A549 (cell line): ENCODE measurements around the gene HDX. TPM values are rescaled to one million over a fixed set of nuclear protein-coding genes. Genes with fewer than 3 reads are reported as not detected.

Source experiments
- ATAC-seq, 2 experiments: fragments of 200-7000 bp in 1 of 2; fragments of >200 bp in 1 of 2; cut with Nextera tagmentation in 1 of 2; cut with Tn5 transposase in 1 of 2; 3 replicates each; pipeline versions ENCODE4 v1.8.0 to v1.9.1; 2018 to 2020; ENCODE audit warnings: mild to moderate bottlenecking in 1 of 2, moderate library complexity in 1 of 2
- CTCF ChIA-PET: fragments of 300-600 bp; sonication (Branson Sonifier 250); formaldehyde crosslinking; extraction: SDS; loops from one replicate; lab custom pipeline; 2021; ENCODE audit warnings: antibody characterized with exemption, inconsistent platforms; lab: Yijun Ruan, JAX
- POLR2A ChIA-PET: fragments of 350-600 bp; formaldehyde crosslinking; extraction: SDS; loops from one replicate; lab custom pipeline; 2021; ENCODE audit warnings: antibody characterized with exemption, inconsistent platforms; lab: Yijun Ruan, JAX
- DNase-seq, 2 experiments: peaks; one replicate each; pipeline versions ENCODE4 v3.0.0 to v3.0.0-alpha.2; 2011 to 2016; ENCODE audit warnings: low read depth in 1 of 2, low spot score in 1 of 2
- FAIRE-seq: peaks from 2 replicates; lab custom pipeline; 2011; peaks lifted over from hg19 to GRCh38; lab: Jason Lieb, UNC
- H3K27ac ChIP-seq, 2 experiments: fragments of >200 bp; sonication (Bioruptor Twin); formaldehyde crosslinking; 3 replicates each; pipeline ENCODE4 v1.5.1; 2016 to 2017
- H3K4me1 ChIP-seq: fragments of >200 bp; sonication (Bioruptor Twin); formaldehyde crosslinking; 3 replicates; pipeline ENCODE4 v1.6.1; 2016
- H3K4me2 ChIP-seq: fragments of >200 bp; sonication (Bioruptor Twin); formaldehyde crosslinking; 3 replicates; pipeline ENCODE4 v1.6.1; 2016
- H3K4me3 ChIP-seq: fragments of >200 bp; sonication (Bioruptor Twin); formaldehyde crosslinking; 3 replicates; pipeline ENCODE4 v1.5.1; 2016
- H3K9me3 ChIP-seq: fragments of >200 bp; sonication (Bioruptor Twin); formaldehyde crosslinking; 3 replicates; pipeline ENCODE4 v1.6.1; 2016
- CBX2 ChIP-seq: fragments of 200-600 bp; sonication (generic); IDR thresholded peaks from 2 replicates; pipeline ENCODE4 v1.6.1; 2016; ENCODE audit warnings: low read depth, mild to moderate bottlenecking, borderline replicate concordance
- CBX8 ChIP-seq: fragments of 200-600 bp; sonication (generic); IDR thresholded peaks from 2 replicates; pipeline ENCODE4 v1.6.1; 2016
- EHF ChIP-seq: fragments of 250-450 bp; sonication (Bioruptor Pico); IDR thresholded peaks from 2 replicates; pipeline ENCODE4 v1.5.0; 2020; ENCODE audit warnings: mild to moderate bottlenecking
- EP300 ChIP-seq, 2 experiments: fragments of >200 bp; sonication (Bioruptor Twin); formaldehyde crosslinking; IDR thresholded peaks; 2 replicates in 1 of 2; 3 replicates in 1 of 2; pipeline ENCODE4 v1.6.1; 2016 to 2017
- ESRRA ChIP-seq: fragments of 150-350 bp; IDR thresholded peaks from 2 replicates; pipeline ENCODE4 v1.6.1; 2014; ENCODE audit warnings: mild to moderate bottlenecking, low read length, borderline replicate concordance
- GATA3 ChIP-seq: IDR thresholded peaks from 2 replicates; pipeline ENCODE4 v1.6.1; 2012; ENCODE audit warnings: borderline replicate concordance
- HDAC2 ChIP-seq: fragments of 200-600 bp; sonication (generic); IDR thresholded peaks from 2 replicates; pipeline ENCODE4 v1.6.1; 2016
- HEYL ChIP-seq: fragments of 250-450 bp; sonication (Bioruptor Pico); IDR thresholded peaks from 2 replicates; pipeline ENCODE4 v1.8.0; 2021; ENCODE audit warnings: mild to moderate bottlenecking, moderate library complexity
- HOXA7 ChIP-seq: fragments of 250-450 bp; sonication (Bioruptor Pico); IDR thresholded peaks from 2 replicates; pipeline ENCODE4 v1.5.0; 2020; ENCODE audit warnings: mild to moderate bottlenecking, moderate library complexity
- HOXB13 ChIP-seq: fragments of 250-450 bp; sonication (Bioruptor Pico); IDR thresholded peaks from 2 replicates; pipeline ENCODE4 v1.5.0; 2020; ENCODE audit warnings: low read depth, mild to moderate bottlenecking, moderate library complexity
- MAZ ChIP-seq: fragments of 150-350 bp; IDR thresholded peaks from 2 replicates; pipeline ENCODE4 v1.6.1; 2014; ENCODE audit warnings: antibody characterized with exemption, low read depth, low read length, borderline replicate concordance
- MYC ChIP-seq: IDR thresholded peaks from 2 replicates; pipeline ENCODE4 v1.6.1; 2012; ENCODE audit warnings: mild to moderate bottlenecking, inconsistent platforms, low read length, improper control_type of control experiment, borderline replicate concordance
- NFE2L2 ChIP-seq: fragments of 150-350 bp; conservative IDR thresholded peaks from 2 replicates; pipeline ENCODE4 v1.6.1; 2014; ENCODE audit warnings: low read length
- PHF8 ChIP-seq: fragments of 200-600 bp; sonication (generic); IDR thresholded peaks from 2 replicates; pipeline ENCODE4 v1.6.1; 2016; ENCODE audit warnings: low read depth, mild to moderate bottlenecking, antibody characterized with exemption, moderate library complexity, borderline replicate concordance
- POLR2A ChIP-seq: IDR thresholded peaks from 2 replicates; pipeline ENCODE4 v1.6.1; 2012; ENCODE audit warnings: mild to moderate bottlenecking, low read length
- RAD21 ChIP-seq, 2 experiments: fragments of >200 bp in 1 of 2; sonication (Bioruptor Twin) in 1 of 2; formaldehyde crosslinking in 1 of 2; IDR thresholded peaks in 1 of 2; conservative IDR thresholded peaks in 1 of 2; 2 replicates in 1 of 2; 3 replicates in 1 of 2; pipeline ENCODE4 v1.6.1; 2012 to 2018; ENCODE audit warnings: inconsistent platforms in 1 of 2
- RARB ChIP-seq: fragments of 250-450 bp; sonication (Bioruptor Pico); IDR thresholded peaks from 2 replicates; pipeline ENCODE4 v1.8.0; 2021; ENCODE audit warnings: mild to moderate bottlenecking, moderate library complexity
- RNF2 ChIP-seq: fragments of 200-600 bp; sonication (generic); IDR thresholded peaks from 2 replicates; pipeline ENCODE4 v1.6.1; 2016; ENCODE audit warnings: low read depth, mild to moderate bottlenecking, antibody characterized with exemption, moderate library complexity, borderline replicate concordance
- SREBF2 ChIP-seq: fragments of 450-650 bp; IDR thresholded peaks from 2 replicates; pipeline ENCODE4 v1.6.1; 2014; ENCODE audit warnings: mild to moderate bottlenecking, moderate library complexity
- TFCP2L1 ChIP-seq: fragments of 250-450 bp; sonication (Bioruptor Pico); IDR thresholded peaks from 2 replicates; pipeline ENCODE4 v1.5.0; 2021; ENCODE audit warnings: mild to moderate bottlenecking
- TP53 ChIP-seq: fragments of 250-450 bp; sonication (Bioruptor Pico); IDR thresholded peaks from 2 replicates; pipeline ENCODE4 v1.5.0; 2021; ENCODE audit warnings: mild to moderate bottlenecking, moderate library complexity
- ZSCAN20 ChIP-seq: fragments of 250-450 bp; sonication (Bioruptor Pico); IDR thresholded peaks from 2 replicates; pipeline ENCODE4 v1.8.0; 2022; ENCODE audit warnings: mild to moderate bottlenecking, moderate library complexity
- WGBS: methylation state at CpG from one replicate; pipeline ENCODE4 v1.1.6; 2017; ENCODE audit errors: missing lambda C conversion rate; 5-methylcytosine and 5-hydroxymethylcytosine counted together
- polyA plus RNA-seq, 4 experiments: library from polyadenylated mRNA; depleted of rRNA in 3 of 4; stranded (reverse); fragments of >200 nt; fragmentation: RNase III in 1 of 4; extraction: RNeasy Plus Mini Kit Qiagen cat#74134 plus additional on column Dnase treatment in 1 of 4; gene quantifications; 2 replicates in 3 of 4; 3 replicates in 1 of 4; pipeline ENCODE4 v1.2.3, GENCODE V29; 2011 to 2017
- TF ChIP-seq, protein P1 (sequence below): fragments of 200-600 bp; sonication (generic); IDR thresholded peaks from 2 replicates; pipeline ENCODE4 v1.6.1; 2016; ENCODE audit warnings: antibody characterized with exemption, mild to moderate bottlenecking, moderate library complexity
- TF ChIP-seq, protein P2 (sequence below): fragments of 250-450 bp; sonication (Bioruptor Pico); IDR thresholded peaks from 2 replicates; pipeline ENCODE4 v1.5.0; 2021; ENCODE audit warnings: mild to moderate bottlenecking, moderate library complexity, borderline replicate concordance
- TF ChIP-seq, protein P3 (sequence below): fragments of >200 bp; sonication (Bioruptor Twin); formaldehyde crosslinking; IDR thresholded peaks from 2 replicates; pipeline ENCODE4 v1.6.1; 2016
- TF ChIP-seq, protein P4 (sequence below): IDR thresholded peaks from 2 replicates; pipeline ENCODE4 v1.6.1; 2012; ENCODE audit warnings: low read depth, borderline replicate concordance
- TF ChIP-seq, protein P5 (sequence below): IDR thresholded peaks from 2 replicates; pipeline ENCODE4 v1.6.1; 2012

Gene HDX
- polyA plus RNA-seq, 2 of the 4 experiments (the other 2 are of a cell fraction): 3.9 to 4.0 TPM

- 45% methylated on average over 2 of the region's 2 CpGs for WGBS
- Histone ChIP-seq H3K4me1 (no peaks in the 10 kb centered on the region), H3K9me3 (no peaks in the 10 kb centered on the region), H3K4me3 (no peak overlapping the region), H3K4me2 (no peak overlapping the region), H3K27ac (no peak overlapping the region)
- no peak for TF ChIP-seq HOXB13 (CRISPR knock-in tag)
- no peak for TF ChIP-seq RARB (CRISPR knock-in tag)
- no peak for TF ChIP-seq PHF8
- no peak for TF ChIP-seq HDAC2
- no peak for TF ChIP-seq RNF2
- TF ChIP-seq SREBF2: no peak
- TF ChIP-seq CBX2: no peak
- TF ChIP-seq EHF (CRISPR knock-in tag): no peak
- no peak for TF ChIP-seq MAZ
- no peak for TF ChIP-seq MYC
- TF ChIP-seq, protein P1, sequence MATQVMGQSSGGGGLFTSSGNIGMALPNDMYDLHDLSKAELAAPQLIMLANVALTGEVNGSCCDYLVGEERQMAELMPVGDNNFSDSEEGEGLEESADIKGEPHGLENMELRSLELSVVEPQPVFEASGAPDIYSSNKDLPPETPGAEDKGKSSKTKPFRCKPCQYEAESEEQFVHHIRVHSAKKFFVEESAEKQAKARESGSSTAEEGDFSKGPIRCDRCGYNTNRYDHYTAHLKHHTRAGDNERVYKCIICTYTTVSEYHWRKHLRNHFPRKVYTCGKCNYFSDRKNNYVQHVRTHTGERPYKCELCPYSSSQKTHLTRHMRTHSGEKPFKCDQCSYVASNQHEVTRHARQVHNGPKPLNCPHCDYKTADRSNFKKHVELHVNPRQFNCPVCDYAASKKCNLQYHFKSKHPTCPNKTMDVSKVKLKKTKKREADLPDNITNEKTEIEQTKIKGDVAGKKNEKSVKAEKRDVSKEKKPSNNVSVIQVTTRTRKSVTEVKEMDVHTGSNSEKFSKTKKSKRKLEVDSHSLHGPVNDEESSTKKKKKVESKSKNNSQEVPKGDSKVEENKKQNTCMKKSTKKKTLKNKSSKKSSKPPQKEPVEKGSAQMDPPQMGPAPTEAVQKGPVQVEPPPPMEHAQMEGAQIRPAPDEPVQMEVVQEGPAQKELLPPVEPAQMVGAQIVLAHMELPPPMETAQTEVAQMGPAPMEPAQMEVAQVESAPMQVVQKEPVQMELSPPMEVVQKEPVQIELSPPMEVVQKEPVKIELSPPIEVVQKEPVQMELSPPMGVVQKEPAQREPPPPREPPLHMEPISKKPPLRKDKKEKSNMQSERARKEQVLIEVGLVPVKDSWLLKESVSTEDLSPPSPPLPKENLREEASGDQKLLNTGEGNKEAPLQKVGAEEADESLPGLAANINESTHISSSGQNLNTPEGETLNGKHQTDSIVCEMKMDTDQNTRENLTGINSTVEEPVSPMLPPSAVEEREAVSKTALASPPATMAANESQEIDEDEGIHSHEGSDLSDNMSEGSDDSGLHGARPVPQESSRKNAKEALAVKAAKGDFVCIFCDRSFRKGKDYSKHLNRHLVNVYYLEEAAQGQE: no peak
- no peak for TF ChIP-seq NFE2L2
- FAIRE-seq (no peak), ATAC-seq (no peak), DNase-seq (no peak)
- ChIA-PET CTCF (no interaction called here), POLR2A (no interaction called here)
Measured at GRCh38 chrX:84475101-84475500, 27.2 kb downstream of the HDX start.

- DNase-seq: no peak
- Histone ChIP-seq H3K4me1 (no peaks in the 10 kb centered on the region), H3K4me2 (no peak overlapping the region)
- FAIRE-seq: no peak
- TF ChIP-seq EP300 (IDR thresholded peaks at IDR 0.05) (no peak), RAD21 (conservative IDR thresholded peaks at IDR 0.05 in 1 of 2, IDR thresholded peaks at IDR 0.05 in 1 of 2) (no peak), HOXA7 (CRISPR knock-in tag) (no peak), TP53 (CRISPR knock-in tag) (no peak), HEYL (no peak), MYC (no peak), GATA3 (no peak), TFCP2L1 (CRISPR knock-in tag) (no peak), ESRRA (no peak), RARB (CRISPR knock-in tag) (no peak), ZSCAN20 (CRISPR knock-in tag) (no peak), POLR2A (no peak), CBX8 (no peak)
- TF ChIP-seq, protein P2, sequence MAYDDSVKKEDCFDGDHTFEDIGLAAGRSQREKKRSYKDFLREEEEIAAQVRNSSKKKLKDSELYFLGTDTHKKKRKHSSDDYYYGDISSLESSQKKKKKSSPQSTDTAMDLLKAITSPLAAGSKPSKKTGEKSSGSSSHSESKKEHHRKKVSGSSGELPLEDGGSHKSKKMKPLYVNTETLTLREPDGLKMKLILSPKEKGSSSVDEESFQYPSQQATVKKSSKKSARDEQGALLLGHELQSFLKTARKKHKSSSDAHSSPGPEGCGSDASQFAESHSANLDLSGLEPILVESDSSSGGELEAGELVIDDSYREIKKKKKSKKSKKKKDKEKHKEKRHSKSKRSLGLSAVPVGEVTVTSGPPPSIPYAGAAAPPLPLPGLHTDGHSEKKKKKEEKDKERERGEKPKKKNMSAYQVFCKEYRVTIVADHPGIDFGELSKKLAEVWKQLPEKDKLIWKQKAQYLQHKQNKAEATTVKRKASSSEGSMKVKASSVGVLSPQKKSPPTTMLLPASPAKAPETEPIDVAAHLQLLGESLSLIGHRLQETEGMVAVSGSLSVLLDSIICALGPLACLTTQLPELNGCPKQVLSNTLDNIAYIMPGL: no peak
- TF ChIP-seq, protein P3, sequence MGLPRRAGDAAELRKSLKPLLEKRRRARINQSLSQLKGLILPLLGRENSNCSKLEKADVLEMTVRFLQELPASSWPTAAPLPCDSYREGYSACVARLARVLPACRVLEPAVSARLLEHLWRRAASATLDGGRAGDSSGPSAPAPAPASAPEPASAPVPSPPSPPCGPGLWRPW: no peak
- TF ChIP-seq, protein P4, sequence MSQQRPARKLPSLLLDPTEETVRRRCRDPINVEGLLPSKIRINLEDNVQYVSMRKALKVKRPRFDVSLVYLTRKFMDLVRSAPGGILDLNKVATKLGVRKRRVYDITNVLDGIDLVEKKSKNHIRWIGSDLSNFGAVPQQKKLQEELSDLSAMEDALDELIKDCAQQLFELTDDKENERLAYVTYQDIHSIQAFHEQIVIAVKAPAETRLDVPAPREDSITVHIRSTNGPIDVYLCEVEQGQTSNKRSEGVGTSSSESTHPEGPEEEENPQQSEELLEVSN: no peak
- TF ChIP-seq, protein P5, sequence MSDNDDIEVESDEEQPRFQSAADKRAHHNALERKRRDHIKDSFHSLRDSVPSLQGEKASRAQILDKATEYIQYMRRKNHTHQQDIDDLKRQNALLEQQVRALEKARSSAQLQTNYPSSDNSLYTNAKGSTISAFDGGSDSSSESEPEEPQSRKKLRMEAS: no peak
- TF ChIP-seq, all 56 proteins: peak for 0
- no peak overlapping the region for H3K27ac ChIP-seq
- WGBS: 40% methylated on average over 3 of the region's 3 CpGs
- no peaks in the 10 kb centered on the region for H3K9me3 ChIP-seq
- CTCF ChIA-PET: no interaction called here
- ATAC-seq: no peak
- H3K4me3 ChIP-seq: no peak overlapping the region
- POLR2A ChIA-PET: no interaction called here
Measured at GRCh38 chrX:84469226-84469625, 33.0 kb downstream of the HDX start.
